Mucosa of descending colon (tissue), 3 donors: ENCODE data around the gene NRN1L. TPM values are rescaled to one million over a fixed set of nuclear protein-coding genes. Genes with fewer than 3 reads are reported as not detected.

Experiments used
- ATAC-seq: fragments of 200-7000 bp; cut with Tn5 transposase; one replicate; pipeline ENCODE4 v1.9.1; 2020; ENCODE audit warnings: mild to moderate bottlenecking, moderate library complexity
- DNase-seq, 3 donors: peaks; one replicate each; pipeline ENCODE4 v3.0.0-alpha.2; 2020
- H3K36me3 ChIP-seq: fragments of 200-600 bp; one replicate; pipeline ENCODE4 v1.8.0; 2021; ENCODE audit warnings: low read depth, mild to moderate bottlenecking
- H3K4me1 ChIP-seq: fragments of 200-600 bp; one replicate; pipeline ENCODE4 v1.8.0; 2021; ENCODE audit warnings: low read depth, mild to moderate bottlenecking
- H3K4me3 ChIP-seq: fragments of 200-600 bp; one replicate; pipeline ENCODE4 v1.8.0; 2021; ENCODE audit warnings: mild to moderate bottlenecking
- H3K9me3 ChIP-seq: fragments of 200-600 bp; one replicate; pipeline ENCODE4 v1.8.0; 2021; ENCODE audit warnings: mild to moderate bottlenecking
- intact Hi-C, 2 donors: fragments of 100-400 bp; cut with DNase I in 1 of 2; cut with micrococcal nuclease in 1 of 2; formaldehyde crosslinking; loops; one replicate each; pipeline versions ENCODE4 v1.11.0 to v1.11.1; 2022; cut with DNase I, micrococcal nuclease
- total RNA-seq, 3 donors: library from RNA; stranded (reverse); fragmentation: NEBNext Ultra II Directional in 2 of 3; extraction: Animal tissue kit (Norgen Biotek cat#: 25700) in 2 of 3; gene quantifications; one replicate each; pipeline versions ENCODE4 v1.2.1 to v1.2.4, GENCODE V29; 2021 to 2023
- TF ChIP-seq, protein P1 (sequence below): fragments of 200-600 bp; IDR thresholded peaks from one replicate; pipeline ENCODE4 v1.8.0; 2022; ENCODE audit warnings: antibody characterized with exemption, mild to moderate bottlenecking
- donor health status: DM: no; HTN: no; CAD: no; lungs with moderate emphysema.
- donor health status: DM: no; HTN: no; CAD: no.
- donor health status: DM: no; HTN: yes; CAD: no.

The NRN1L gene
- total RNA-seq, 3 donors from 2014 or later: 0.49 to 0.99 TPM; not detected in 1

DNA sequence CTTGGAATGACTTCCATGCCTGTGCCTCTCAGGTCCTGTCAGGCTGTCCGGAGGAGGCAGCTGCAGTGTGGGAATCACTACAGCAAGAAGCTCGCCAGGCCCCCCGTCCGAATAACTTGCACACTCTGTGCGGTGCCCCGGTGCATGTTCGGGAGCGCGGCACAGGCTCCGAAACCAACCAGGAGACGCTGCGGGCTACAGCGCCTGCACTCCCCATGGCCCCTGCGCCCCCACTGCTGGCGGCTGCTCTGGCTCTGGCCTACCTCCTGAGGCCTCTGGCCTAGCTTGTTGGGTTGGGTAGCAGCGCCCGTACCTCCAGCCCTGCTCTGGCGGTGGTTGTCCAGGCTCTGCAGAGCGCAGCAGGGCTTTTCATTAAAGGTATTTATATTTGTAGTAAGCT is 1.3 kb downstream of the NRN1L start:
- ATAC-seq (no peak), DNase-seq (no peak)
- Histone ChIP-seq H3K4me3 (no peak overlapping the region), H3K36me3 (no peaks in the 10 kb centered on the region), H3K9me3 (no peaks in the 10 kb centered on the region), H3K4me1 (no peaks in the 10 kb centered on the region)
- TF ChIP-seq, protein P1, sequence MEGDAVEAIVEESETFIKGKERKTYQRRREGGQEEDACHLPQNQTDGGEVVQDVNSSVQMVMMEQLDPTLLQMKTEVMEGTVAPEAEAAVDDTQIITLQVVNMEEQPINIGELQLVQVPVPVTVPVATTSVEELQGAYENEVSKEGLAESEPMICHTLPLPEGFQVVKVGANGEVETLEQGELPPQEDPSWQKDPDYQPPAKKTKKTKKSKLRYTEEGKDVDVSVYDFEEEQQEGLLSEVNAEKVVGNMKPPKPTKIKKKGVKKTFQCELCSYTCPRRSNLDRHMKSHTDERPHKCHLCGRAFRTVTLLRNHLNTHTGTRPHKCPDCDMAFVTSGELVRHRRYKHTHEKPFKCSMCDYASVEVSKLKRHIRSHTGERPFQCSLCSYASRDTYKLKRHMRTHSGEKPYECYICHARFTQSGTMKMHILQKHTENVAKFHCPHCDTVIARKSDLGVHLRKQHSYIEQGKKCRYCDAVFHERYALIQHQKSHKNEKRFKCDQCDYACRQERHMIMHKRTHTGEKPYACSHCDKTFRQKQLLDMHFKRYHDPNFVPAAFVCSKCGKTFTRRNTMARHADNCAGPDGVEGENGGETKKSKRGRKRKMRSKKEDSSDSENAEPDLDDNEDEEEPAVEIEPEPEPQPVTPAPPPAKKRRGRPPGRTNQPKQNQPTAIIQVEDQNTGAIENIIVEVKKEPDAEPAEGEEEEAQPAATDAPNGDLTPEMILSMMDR: no peak
- intact Hi-C loops: loop anchor here in 1 of 2 donors (10.0 kb wide), 1 partner anchor 49 kb away; the partner anchor contains the start of genes CTRL and PSMB10

DNA sequence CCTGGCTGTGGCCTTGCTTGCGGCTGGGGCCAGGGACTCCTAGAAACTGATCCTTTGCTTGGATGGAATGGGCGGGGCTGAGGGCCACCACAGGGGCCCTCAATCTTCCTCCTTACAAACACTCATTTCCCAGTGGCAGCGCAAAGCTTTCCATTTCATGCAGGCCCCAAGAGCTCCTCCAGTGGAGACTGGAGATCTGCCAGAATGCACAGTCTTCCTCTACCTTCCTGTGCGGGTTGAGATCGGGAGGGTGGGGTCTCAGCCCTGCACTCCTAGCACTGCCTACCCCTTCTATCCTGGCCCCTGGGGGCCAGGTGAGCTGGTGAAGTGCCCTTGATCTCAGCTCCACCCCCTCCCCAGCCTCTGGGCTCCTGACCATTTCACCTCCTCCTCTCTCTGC is 1.7 kb downstream of the NRN1L start:
- Histone ChIP-seq H3K9me3 (no peaks in the 10 kb centered on the region), H3K36me3 (no peaks in the 10 kb centered on the region), H3K4me1 (no peaks in the 10 kb centered on the region), H3K4me3 (no peak overlapping the region)
- ATAC-seq: no peak
- intact Hi-C loops: loop anchor here in 1 of 2 donors (10.0 kb wide), 1 partner anchor 48 kb away; the partner anchor contains the start of genes CTRL and PSMB10
- DNase-seq: no peak
- TF ChIP-seq, protein P1: no peak

DNA sequence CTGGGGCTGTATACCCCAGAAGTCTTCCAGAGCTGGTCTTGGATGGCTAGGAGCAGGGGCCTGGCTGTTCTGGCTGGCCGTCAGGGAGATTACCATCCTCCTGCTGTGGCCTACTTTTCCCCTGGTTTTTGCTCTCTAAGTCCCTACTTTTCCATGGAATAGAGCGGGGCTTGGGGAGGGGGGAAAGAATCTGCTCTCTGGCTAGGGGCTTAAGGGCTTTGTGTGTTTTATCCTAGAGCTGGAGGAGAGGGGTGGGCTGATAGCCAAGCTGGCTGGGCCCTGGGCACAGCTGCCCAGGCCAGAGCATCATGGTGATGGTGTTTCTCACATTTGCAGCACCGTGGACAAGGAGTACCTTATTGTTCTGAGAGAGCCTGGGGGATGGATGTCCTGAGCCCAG is 3.6 kb downstream of the NRN1L start:
- no peaks in the 10 kb centered on the region for H3K36me3 ChIP-seq
- H3K4me3 ChIP-seq: no peak overlapping the region
- peaks cover 7% of the 10 kb centered on the region for H3K4me1 ChIP-seq
- ATAC-seq: no peak
- H3K9me3 ChIP-seq: no peaks in the 10 kb centered on the region
- TF ChIP-seq, protein P1: no peak
- DNase-seq: no peak
- intact Hi-C loops: loop anchor here in 1 of 2 donors (10.0 kb wide), 1 partner anchor 46 kb away; the partner anchor contains the start of genes CTRL and PSMB10

DNA sequence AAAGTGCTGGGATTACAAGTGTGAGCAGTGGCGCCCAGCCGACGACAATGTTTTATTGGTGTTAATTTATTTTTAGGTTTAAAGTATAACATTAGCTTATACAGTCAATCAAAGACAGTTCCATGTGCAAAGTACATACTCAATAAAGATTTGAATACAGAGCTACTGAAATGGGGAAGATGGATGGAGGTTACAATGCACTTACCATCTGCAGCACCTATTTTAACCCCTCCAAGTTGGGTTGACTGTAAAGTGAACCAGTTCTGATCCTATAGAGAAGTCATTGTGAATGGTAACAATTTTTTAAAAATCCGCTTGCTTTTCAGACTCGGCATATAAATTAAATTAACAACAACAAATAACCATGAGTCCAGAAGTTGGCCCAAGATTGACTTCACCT is 7.7 kb downstream of the NRN1L start:
- Histone ChIP-seq H3K4me1 (peaks cover 26% of the 10 kb centered on the region), H3K4me3 (no peak overlapping the region), H3K36me3 (no peaks in the 10 kb centered on the region), H3K9me3 (no peaks in the 10 kb centered on the region)
- DNase-seq: no peak
- TF ChIP-seq, protein P1: no peak
- no peak for ATAC-seq
- intact Hi-C loops: no loop called here

DNA sequence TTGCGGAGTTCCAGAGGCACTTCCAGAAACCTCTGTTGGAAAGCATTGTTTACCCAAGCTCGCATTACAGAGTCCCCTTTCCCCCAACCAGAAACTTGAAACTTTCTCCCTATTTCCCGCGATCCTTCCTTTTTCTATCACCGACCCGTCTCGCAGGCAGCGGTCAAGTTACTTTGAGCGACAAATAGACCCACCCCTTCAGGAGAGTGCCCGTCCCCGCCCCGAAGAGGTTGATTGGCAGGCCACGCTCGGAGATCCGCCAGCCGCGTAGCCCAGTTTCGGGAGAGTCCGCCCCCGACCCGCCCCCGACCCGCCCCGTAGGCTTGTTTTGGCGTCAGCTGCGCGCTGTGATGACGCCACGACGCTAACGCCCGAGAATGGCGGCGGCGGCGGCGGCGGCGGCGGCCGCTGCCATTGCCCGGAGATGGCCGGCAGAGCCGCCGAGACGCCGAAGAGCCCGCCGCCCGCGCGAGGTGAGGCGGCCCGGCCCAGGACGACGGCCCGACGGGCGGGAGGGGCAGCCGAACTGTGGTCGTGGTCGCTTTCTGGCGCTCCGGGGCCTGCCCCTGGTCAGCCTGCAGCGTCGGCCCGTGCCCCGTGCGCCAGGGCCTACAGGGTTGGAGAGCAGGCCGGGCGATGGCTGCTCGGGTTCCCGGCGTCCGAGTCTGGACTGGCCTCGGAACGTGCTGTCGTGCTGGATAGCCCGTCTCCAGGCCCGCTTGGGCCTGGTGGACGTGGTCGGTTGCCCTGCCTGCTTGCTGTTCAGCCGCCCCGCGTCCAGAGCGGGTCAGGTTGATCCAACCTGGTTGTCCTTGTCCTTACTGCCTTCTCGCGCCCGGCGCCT is 8.4 kb downstream of the NRN1L start, which contains the start of gene PSKH1:
TSS of gene PSKH1 (plus strand) at position 356 of the 844 bp plus-strand sequence. CDS start 15,496 bp downstream, outside the sequence.
- peak within 1 kb of the TSS; percentile 93 for H3K4me3 ChIP-seq
- TF ChIP-seq, protein P1: no peak
- ATAC-seq: peak; percentile 96

More for the DNA sequence above, 8.4 kb downstream of the NRN1L start, which contains the start of gene PSKH1:
- intact Hi-C loops: no loop called here
- Histone ChIP-seq H3K4me1 (peaks cover 33% of the 10 kb centered on the region), H3K36me3 (no peaks in the 10 kb centered on the region), H3K9me3 (no peaks in the 10 kb centered on the region)
- peak; percentile 97 to 98 (median 98) for DNase-seq
